Esophagus squamous epithelium (tissue), 5 donors: ENCODE results near the gene LIPE. TPM values are rescaled to one million over a fixed set of nuclear protein-coding genes. Genes with fewer than 3 reads are reported as not detected.
A peak's percentile ranks its signal among the peaks of the same experiment; 100 is the strongest.

ENCODE experiments used
- DNase-seq: peaks from one replicate; lab custom pipeline; 2025; lab: John Stamatoyannopoulos, UW
- H3K27ac ChIP-seq, 4 donors: fragments of 200-600 bp; sonication (generic); one replicate each; pipeline ENCODE4 v1.5.1; 2016 to 2019; ENCODE audit warnings: mild to moderate bottlenecking in 1 of 4
- H3K27me3 ChIP-seq, 4 donors: fragments of 200-600 bp; sonication (generic); 1 replicate in 3 of 4; 2 replicates in 1 of 4; pipeline versions ENCODE4 v1.5.1 to v1.6.0; 2017 to 2021; ENCODE audit warnings: antibody characterized with exemption in 1 of 4
- H3K36me3 ChIP-seq, 3 donors: fragments of 200-600 bp; sonication (generic); one replicate each; pipeline ENCODE4 v1.5.1; 2016 to 2019
- H3K4me1 ChIP-seq, 3 donors: fragments of 200-600 bp; sonication (generic); one replicate each; pipeline ENCODE4 v1.5.1; 2017 to 2019
- H3K4me3 ChIP-seq, 4 donors: fragments of 200-600 bp; sonication (generic); 1 replicate in 3 of 4; 2 replicates in 1 of 4; pipeline ENCODE4 v1.5.1; 2016 to 2019; ENCODE audit warnings: mild to moderate bottlenecking in 2 of 4, moderate library complexity in 1 of 4
- H3K9me3 ChIP-seq, 3 donors: fragments of 200-600 bp; sonication (generic); one replicate each; pipeline ENCODE4 v1.5.1; 2016 to 2019
- POLR2A ChIP-seq, 4 donors: fragments of 450-650 bp; IDR thresholded peaks; one replicate each; pipeline ENCODE4 v1.6.1; 2017; ENCODE audit warnings: antibody characterized with exemption in 4 of 4, mild to moderate bottlenecking in 4 of 4, moderate library complexity in 3 of 4
- WGBS, 2 donors: methylation state at CpG; one replicate each; pipeline ENCODE4 v1.1.5; 2018; 5-methylcytosine and 5-hydroxymethylcytosine counted together
- intact Hi-C: fragments of 100-400 bp; cut with DNase I; formaldehyde crosslinking; loops from one replicate; pipeline ENCODE4 v1.15.0; 2022
- total RNA-seq, 4 donors: library from RNA; depleted of rRNA; stranded (reverse); fragments of >200 nt; gene quantifications; one replicate each; pipeline ENCODE4 v1.1.0, GENCODE V29; 2016
- TF ChIP-seq, protein P1 (sequence below), 6 experiments: fragments of 450-650 bp in 4 of 6; fragments of 200-600 bp in 2 of 6; sonication (generic) in 2 of 6; IDR thresholded peaks; one replicate each; pipeline ENCODE4 v1.5.1; 2016 to 2019; ENCODE audit warnings: antibody characterized with exemption in 6 of 6, mild to moderate bottlenecking in 4 of 6, moderate library complexity in 4 of 6
- donor health status: DM: yes; HTN: yes; CAD: no.

LIPE gene
- total RNA-seq, 4 donors from 2014 or later, result 5.2 to 10.8 (median 7.9) TPM

DNA sequence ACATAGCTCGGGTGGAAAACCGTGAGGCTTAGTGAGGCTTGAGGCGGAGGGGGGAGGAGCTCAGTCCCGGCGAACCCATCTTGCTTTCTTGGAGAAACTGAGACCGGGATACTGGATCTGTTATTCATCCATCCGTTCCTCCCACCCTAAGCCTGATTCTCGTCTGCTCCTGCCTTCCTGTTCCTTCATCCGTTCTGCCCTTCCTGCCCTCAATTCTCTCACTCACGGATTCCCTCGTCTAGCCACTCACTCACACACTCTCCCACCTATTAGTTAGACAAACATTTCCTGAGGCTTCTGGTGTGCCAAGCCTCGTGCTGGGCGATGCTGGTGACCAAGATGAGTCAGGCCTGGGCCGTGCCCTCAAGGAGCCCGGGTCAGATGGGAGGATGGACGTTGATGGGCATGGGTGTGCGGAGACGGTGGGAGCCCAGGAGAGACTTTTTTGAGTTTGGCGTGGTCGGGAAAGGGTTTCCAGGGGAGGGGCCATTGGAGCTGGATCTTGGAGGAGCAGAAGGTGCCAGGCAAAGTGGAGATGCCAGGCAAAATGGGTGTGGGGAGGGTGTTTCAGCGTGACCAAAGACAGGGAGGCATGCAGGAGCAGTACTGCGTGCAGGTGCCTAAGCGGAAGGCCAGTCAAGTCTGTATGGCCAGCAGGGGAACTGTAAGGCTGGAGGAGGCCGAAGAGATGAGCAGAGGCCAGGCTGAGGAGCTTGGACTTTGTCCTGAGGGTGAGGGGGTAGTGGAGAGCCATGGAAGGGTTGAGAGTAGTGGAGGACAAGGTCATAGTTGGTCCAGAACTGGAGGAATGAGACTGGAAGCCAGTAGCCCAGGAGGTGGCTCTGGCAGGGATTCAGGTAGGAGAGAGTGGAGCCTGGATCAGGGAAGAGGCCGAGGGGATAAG is 29.7 kb downstream of the LIPE start:
- WGBS, 2 donors, result 19 to 21% methylated on average over 17 to 19 of the region's 25 CpGs
- Histone ChIP-seq H3K27ac (peak overlapping the region; percentile 88 to 92 (median 89)), H3K4me3 (peak overlapping the region; percentile 24 to 72 (median 54)), H3K4me1 (peaks cover 14 to 62% (median 19%) of the 10 kb centered on the region in 3 donors), H3K36me3 (no peaks in the 10 kb centered on the region), H3K9me3 (no peaks in the 10 kb centered on the region), H3K27me3 (no peaks in the 10 kb centered on the region)
- TF ChIP-seq POLR2A (IDR thresholded peaks at IDR 0.05), result peak in 1 of 4 donors; percentile 19
- TF ChIP-seq, protein P1, sequence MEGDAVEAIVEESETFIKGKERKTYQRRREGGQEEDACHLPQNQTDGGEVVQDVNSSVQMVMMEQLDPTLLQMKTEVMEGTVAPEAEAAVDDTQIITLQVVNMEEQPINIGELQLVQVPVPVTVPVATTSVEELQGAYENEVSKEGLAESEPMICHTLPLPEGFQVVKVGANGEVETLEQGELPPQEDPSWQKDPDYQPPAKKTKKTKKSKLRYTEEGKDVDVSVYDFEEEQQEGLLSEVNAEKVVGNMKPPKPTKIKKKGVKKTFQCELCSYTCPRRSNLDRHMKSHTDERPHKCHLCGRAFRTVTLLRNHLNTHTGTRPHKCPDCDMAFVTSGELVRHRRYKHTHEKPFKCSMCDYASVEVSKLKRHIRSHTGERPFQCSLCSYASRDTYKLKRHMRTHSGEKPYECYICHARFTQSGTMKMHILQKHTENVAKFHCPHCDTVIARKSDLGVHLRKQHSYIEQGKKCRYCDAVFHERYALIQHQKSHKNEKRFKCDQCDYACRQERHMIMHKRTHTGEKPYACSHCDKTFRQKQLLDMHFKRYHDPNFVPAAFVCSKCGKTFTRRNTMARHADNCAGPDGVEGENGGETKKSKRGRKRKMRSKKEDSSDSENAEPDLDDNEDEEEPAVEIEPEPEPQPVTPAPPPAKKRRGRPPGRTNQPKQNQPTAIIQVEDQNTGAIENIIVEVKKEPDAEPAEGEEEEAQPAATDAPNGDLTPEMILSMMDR (IDR thresholded peaks at IDR 0.05), result no peak
- intact Hi-C loops, result no loop called here
- DNase-seq, result no peak

DNA sequence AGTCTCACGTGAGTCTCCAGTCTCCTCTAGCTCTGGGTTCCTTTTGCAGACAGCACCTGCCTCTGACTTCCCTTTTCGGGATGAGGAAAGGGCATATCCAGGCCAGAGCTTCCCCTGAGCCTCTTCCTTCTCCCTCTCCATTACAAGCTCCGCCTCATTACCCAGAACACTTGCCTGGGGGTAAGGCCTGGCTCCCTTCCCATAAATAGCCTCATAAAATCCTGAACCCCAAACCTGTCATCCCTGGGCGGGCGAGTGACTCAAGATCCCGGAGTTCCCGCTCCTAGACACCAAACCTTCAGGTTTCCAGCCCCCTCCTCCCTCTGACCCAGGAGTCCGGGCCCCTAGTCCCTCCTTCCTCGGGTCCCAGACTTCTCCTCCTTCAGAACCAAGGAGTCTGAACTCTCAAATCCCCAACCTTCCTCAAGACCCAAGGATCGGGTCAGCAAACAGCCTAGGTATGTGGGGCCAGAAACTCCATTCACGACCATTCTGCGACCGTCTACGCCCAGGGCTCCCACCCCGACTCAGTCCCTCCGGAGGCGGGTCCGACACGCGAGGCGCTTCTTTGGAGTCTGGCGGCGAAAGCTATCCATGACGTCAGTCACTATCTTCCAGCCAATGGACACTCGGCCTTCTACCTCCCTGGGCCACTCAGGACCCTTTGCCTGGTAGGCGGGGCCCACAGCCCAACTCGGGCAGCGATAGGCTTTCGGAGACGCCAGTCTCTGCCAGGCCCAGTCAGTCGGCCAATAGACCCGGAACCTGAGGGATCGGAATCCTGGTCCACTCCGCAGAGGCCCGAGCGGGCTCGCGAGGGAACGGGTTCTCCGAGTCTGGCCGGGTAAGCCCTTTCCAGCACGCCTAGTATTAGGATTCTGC is 30.6 kb downstream of the LIPE start:
- Histone ChIP-seq H3K27ac (peak overlapping the region; percentile 88 to 92 (median 89)), H3K4me1 (peaks cover 14 to 53% (median 19%) of the 10 kb centered on the region in 3 donors), H3K36me3 (no peaks in the 10 kb centered on the region), H3K9me3 (no peaks in the 10 kb centered on the region), H3K27me3 (peaks cover 0 to 2% (median 0%) of the 10 kb centered on the region in 4 donors), H3K4me3 (peak overlapping the region; percentile 24 to 72 (median 54))
- TF ChIP-seq, protein P1 (IDR thresholded peaks at IDR 0.05), result peak in 1 of 6 experiments; percentile 23
- peak in 3 of 4 donors; percentile 9 to 86 (median 59) for TF ChIP-seq POLR2A (IDR thresholded peaks at IDR 0.05)
- intact Hi-C loops, result no loop called here
- 5 to 25% methylated on average over 4 to 17 of the region's 42 CpGs for WGBS, 2 donors
- peak; percentile 81 for DNase-seq

DNA sequence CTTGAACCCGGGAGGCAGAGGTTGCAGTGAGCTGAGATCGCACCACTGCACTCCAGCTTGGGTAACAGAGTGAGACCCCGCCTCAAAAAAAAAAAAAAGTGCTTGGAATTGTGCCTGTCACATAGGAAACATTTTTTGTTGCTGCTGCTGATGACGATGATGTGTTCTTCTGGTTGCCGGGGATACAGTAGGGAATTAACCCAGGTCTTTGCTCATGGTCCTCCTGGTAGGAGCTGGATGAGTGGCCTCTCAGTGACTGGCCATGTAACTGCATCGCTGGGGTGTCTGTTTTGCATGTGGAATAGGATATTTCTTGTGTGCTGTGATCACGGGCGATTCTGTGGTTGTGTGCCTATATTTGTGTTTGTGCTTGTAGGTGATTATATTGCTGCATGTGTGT is 32.4 kb downstream of the LIPE start:
- Histone ChIP-seq H3K4me3 (no peak overlapping the region), H3K36me3 (no peaks in the 10 kb centered on the region), H3K27ac (no peak overlapping the region), H3K27me3 (peaks cover 0 to 21% (median 0%) of the 10 kb centered on the region in 4 donors), H3K9me3 (no peaks in the 10 kb centered on the region), H3K4me1 (peaks cover 14 to 38% (median 16%) of the 10 kb centered on the region in 3 donors)
- no peak for TF ChIP-seq POLR2A (IDR thresholded peaks at IDR 0.05)
- TF ChIP-seq, protein P1 (IDR thresholded peaks at IDR 0.05), result no peak
- DNase-seq, result no peak
- intact Hi-C loops, result no loop called here
- WGBS, 2 donors, result 70 to 88% methylated on average over 7 to 8 of the region's 8 CpGs

DNA sequence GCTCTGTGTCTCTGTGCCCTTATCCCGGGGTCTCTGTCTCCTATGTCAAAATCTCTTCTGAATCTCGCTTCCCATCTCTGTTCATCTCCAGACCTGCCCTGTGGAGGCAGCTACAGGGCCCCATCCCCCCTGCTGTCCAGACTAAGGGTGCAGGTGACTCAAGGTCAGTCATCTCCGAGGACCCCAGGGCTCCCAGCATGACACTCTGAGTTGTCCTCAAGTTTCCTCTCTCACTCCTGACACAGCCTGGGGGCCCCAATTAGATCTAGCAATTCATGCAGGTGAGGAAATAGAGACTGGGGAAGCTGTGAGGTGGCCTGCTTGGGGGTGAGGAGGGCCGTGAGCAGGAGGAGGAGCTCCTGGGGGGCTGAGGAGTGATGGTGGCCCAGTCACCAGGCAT is 35.0 kb downstream of the LIPE start:
- Histone ChIP-seq H3K36me3 (no peaks in the 10 kb centered on the region), H3K27me3 (peaks cover 0 to 46% (median 0%) of the 10 kb centered on the region in 4 donors), H3K4me3 (no peak overlapping the region), H3K9me3 (no peaks in the 10 kb centered on the region), H3K4me1 (peaks cover 5 to 20% (median 8%) of the 10 kb centered on the region in 3 donors), H3K27ac (peak overlapping the region in 3 of 4 donors; percentile 9 to 61 (median 61))
- intact Hi-C loops, result no loop called here
- WGBS, 2 donors, result 54 to 82% methylated on average over 3 to 4 of the region's 4 CpGs
- DNase-seq, result no peak
- no peak for TF ChIP-seq POLR2A (IDR thresholded peaks at IDR 0.05)
- TF ChIP-seq, protein P1 (IDR thresholded peaks at IDR 0.05), result no peak
